ENCODE results near the gene MYO1D. TPM values are rescaled to one million over a fixed set of nuclear protein-coding genes. Genes with fewer than 3 reads are reported as not detected.

Gene MYO1D
- total RNA-seq, 1 experiment from 2014 or later, result 40.8 TPM

DNA sequence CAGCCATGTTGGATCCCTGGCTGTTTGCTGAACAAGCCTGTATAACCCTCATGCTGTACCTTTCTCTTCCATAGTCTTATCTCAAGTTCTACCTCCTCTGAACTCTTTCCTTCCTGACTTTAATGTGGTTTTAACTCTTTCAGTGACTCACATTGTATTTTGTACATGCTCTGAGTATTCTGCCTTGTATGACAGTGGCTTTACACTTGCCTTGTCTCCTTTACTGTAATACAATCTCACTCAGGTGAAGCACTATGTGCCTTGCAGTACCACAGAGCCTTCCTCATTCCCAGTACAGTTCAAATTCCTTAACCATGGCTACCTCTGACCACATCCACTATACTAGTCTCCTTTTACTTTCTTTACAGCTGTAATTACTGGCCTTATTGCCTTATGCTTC, 418.6 kb downstream of the MYO1D start:
- TF ChIP-seq, protein P1, sequence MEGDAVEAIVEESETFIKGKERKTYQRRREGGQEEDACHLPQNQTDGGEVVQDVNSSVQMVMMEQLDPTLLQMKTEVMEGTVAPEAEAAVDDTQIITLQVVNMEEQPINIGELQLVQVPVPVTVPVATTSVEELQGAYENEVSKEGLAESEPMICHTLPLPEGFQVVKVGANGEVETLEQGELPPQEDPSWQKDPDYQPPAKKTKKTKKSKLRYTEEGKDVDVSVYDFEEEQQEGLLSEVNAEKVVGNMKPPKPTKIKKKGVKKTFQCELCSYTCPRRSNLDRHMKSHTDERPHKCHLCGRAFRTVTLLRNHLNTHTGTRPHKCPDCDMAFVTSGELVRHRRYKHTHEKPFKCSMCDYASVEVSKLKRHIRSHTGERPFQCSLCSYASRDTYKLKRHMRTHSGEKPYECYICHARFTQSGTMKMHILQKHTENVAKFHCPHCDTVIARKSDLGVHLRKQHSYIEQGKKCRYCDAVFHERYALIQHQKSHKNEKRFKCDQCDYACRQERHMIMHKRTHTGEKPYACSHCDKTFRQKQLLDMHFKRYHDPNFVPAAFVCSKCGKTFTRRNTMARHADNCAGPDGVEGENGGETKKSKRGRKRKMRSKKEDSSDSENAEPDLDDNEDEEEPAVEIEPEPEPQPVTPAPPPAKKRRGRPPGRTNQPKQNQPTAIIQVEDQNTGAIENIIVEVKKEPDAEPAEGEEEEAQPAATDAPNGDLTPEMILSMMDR (conservative IDR thresholded peaks at IDR 0.05), result no peak
- no peak for TF ChIP-seq EZH2 (IDR thresholded peaks at IDR 0.05; ENCODE audit: low read depth)
- no TSS peak for BruUV-seq (replicated peaks)
- H3K4me3 ChIP-seq, result no peak overlapping the region
- ChIA-PET CTCF (no interaction called here), POLR2A (ENCODE audit: unreplicated experiment) (no interaction called here)
- peaks cover 57% of the 10 kb centered on the region for H4K20me1 ChIP-seq (ENCODE audit: insufficient read depth)
- no peaks in the 10 kb centered on the region for H3K9me2 ChIP-seq (ENCODE audit: insufficient read depth)
- intact Hi-C loops (cut with micrococcal nuclease; ENCODE audit: unreplicated experiment), result no loop called here
- H3K79me2 ChIP-seq (ENCODE audit: low read depth), result peaks cover 55% of the 10 kb centered on the region
- H3K27ac ChIP-seq, result no peak overlapping the region
- peaks cover 42% of the 10 kb centered on the region for H3K36me3 ChIP-seq (ENCODE audit: low read depth)
- no peak for DNase-seq
- no peaks in the 10 kb centered on the region for H3K27me3 ChIP-seq (ENCODE audit: insufficient read depth, low read depth)
- H2AFZ ChIP-seq, result no peak overlapping the region
- H3K9me3 ChIP-seq (ENCODE audit: insufficient read depth, low read depth), result no peaks in the 10 kb centered on the region
- H3K4me1 ChIP-seq (replicated peaks; ENCODE audit: insufficient read depth), result no peaks in the 10 kb centered on the region
- H3K4me2 ChIP-seq, result no peak overlapping the region
- H3F3A ChIP-seq (ENCODE audit: insufficient read depth, low read depth), result peaks cover 30% of the 10 kb centered on the region; the same call in 1 of the 2 replicates

DNA sequence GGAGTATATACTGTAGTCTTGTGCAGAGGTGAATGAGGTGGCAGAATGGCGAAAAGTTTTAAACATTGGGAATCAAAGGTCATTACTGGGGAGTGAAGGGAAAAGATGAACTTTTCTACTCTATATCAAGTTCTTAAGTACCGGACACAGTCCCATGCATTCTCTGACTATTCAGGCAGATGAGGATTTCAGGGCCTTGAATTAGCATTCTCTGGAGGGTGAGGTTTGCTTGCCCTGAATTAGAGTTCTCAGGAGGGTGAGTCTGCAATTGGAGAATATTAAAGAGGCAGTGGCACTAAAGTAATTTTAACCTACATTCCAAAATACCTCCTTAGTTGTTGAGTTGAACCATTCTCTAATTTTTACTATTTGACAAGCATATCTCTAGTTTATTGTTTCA, 423.6 kb downstream of the MYO1D start:
- POLR2A ChIA-PET (ENCODE audit: unreplicated experiment), result no interaction called here

DNA sequence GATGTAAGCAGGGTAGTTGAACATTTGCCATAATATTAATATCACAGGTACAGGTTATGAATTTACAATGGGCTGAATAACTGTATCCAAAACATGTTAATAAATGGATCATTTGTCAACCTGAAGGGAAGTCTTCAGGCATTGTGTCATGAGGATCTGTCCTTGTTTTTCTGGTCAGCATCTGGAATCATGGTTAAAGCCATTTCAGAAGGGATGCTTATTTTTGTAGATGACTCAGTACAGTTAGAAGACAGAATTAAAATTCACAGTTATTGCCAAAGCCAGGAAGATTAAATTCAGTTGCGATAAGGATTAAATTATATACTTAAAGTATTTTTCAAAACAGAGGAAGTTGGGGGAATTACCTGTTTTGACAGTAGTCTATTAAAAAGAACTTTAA, 424.6 kb downstream of the MYO1D start:
- ChIA-PET CTCF (no interaction called here), POLR2A (ENCODE audit: unreplicated experiment) (no interaction called here)
- H3K4me3 ChIP-seq, result no peak overlapping the region
- H3K27me3 ChIP-seq (ENCODE audit: insufficient read depth, low read depth), result no peaks in the 10 kb centered on the region
- intact Hi-C loops (cut with micrococcal nuclease; ENCODE audit: unreplicated experiment), result no loop called here
- no peak for TF ChIP-seq EZH2 (IDR thresholded peaks at IDR 0.05; ENCODE audit: low read depth)
- TF ChIP-seq, protein P1 (conservative IDR thresholded peaks at IDR 0.05), result no peak
- H2AFZ ChIP-seq, result no peak overlapping the region
- H3K4me1 ChIP-seq (replicated peaks; ENCODE audit: insufficient read depth), result no peaks in the 10 kb centered on the region
- no peaks in the 10 kb centered on the region for H3K9me3 ChIP-seq (ENCODE audit: insufficient read depth, low read depth)
- no TSS peak for BruUV-seq (replicated peaks)
- peaks cover 7% of the 10 kb centered on the region; the same call in 1 of the 2 replicates for H3F3A ChIP-seq (ENCODE audit: insufficient read depth, low read depth)
- H3K9me2 ChIP-seq (ENCODE audit: insufficient read depth), result no peaks in the 10 kb centered on the region
- H3K36me3 ChIP-seq (ENCODE audit: low read depth), result peaks cover 60% of the 10 kb centered on the region
- peaks cover 71% of the 10 kb centered on the region for H4K20me1 ChIP-seq (ENCODE audit: insufficient read depth)
- H3K79me2 ChIP-seq (ENCODE audit: low read depth), result peaks cover 78% of the 10 kb centered on the region
- no peak overlapping the region for H3K27ac ChIP-seq
- no peak for DNase-seq
- H3K4me2 ChIP-seq, result no peak overlapping the region

More for the DNA sequence above, 423.6 kb downstream of the MYO1D start:
- H4K20me1 ChIP-seq (ENCODE audit: insufficient read depth), result peaks cover 67% of the 10 kb centered on the region
- H3K9me3 ChIP-seq (ENCODE audit: insufficient read depth, low read depth), result no peaks in the 10 kb centered on the region
- H3F3A ChIP-seq (ENCODE audit: insufficient read depth, low read depth), result peaks cover 12% of the 10 kb centered on the region; the same call in 1 of the 2 replicates
- H3K27me3 ChIP-seq (ENCODE audit: insufficient read depth, low read depth), result no peaks in the 10 kb centered on the region
- no peak overlapping the region for H3K27ac ChIP-seq
- H3K36me3 ChIP-seq (ENCODE audit: low read depth), result peaks cover 56% of the 10 kb centered on the region
- CTCF ChIA-PET, result no interaction called here
- H3K79me2 ChIP-seq (ENCODE audit: low read depth), result peaks cover 74% of the 10 kb centered on the region
- no peaks in the 10 kb centered on the region for H3K9me2 ChIP-seq (ENCODE audit: insufficient read depth)
- intact Hi-C loops (cut with micrococcal nuclease; ENCODE audit: unreplicated experiment), result no loop called here
- H2AFZ ChIP-seq, result no peak overlapping the region
- DNase-seq, result no peak
- H3K4me3 ChIP-seq, result no peak overlapping the region
- H3K4me1 ChIP-seq (replicated peaks; ENCODE audit: insufficient read depth), result no peaks in the 10 kb centered on the region
- TF ChIP-seq, protein P1 (conservative IDR thresholded peaks at IDR 0.05), result no peak
- BruUV-seq (replicated peaks), result no TSS peak
- H3K4me2 ChIP-seq, result no peak overlapping the region
